Omental fat pad (tissue), 4 donors: ENCODE results near the gene ESPN. TPM values are rescaled to one million over a fixed set of nuclear protein-coding genes. Genes with fewer than 3 reads are reported as not detected.

Source experiments
- ATAC-seq: fragments of 150-250 bp; one replicate; pipeline ENCODE4 v1.9.1; 2016; ENCODE audit warnings: mild to moderate bottlenecking, moderate library complexity; ENCODE audit not compliant: low FRiP score
- DNase-seq: peaks from one replicate; pipeline ENCODE4 v3.0.0-alpha.2; 2019; ENCODE audit warnings: low spot score
- total RNA-seq, 4 donors: library from RNA; depleted of rRNA; stranded (reverse); fragments of >200 nt; gene quantifications; one replicate each; pipeline ENCODE4 v1.1.0, GENCODE V29; 2016
- TF ChIP-seq, protein P1 (sequence below), 3 donors: fragments of 450-650 bp; IDR thresholded peaks; one replicate each; pipeline ENCODE4 v1.5.1; 2016 to 2017; ENCODE audit warnings: antibody characterized with exemption in 3 of 3, mild to moderate bottlenecking in 3 of 3, moderate library complexity in 2 of 3

The ESPN gene
- total RNA-seq, 4 donors from 2014 or later, result 0.12 TPM; not detected in 3

DNA sequence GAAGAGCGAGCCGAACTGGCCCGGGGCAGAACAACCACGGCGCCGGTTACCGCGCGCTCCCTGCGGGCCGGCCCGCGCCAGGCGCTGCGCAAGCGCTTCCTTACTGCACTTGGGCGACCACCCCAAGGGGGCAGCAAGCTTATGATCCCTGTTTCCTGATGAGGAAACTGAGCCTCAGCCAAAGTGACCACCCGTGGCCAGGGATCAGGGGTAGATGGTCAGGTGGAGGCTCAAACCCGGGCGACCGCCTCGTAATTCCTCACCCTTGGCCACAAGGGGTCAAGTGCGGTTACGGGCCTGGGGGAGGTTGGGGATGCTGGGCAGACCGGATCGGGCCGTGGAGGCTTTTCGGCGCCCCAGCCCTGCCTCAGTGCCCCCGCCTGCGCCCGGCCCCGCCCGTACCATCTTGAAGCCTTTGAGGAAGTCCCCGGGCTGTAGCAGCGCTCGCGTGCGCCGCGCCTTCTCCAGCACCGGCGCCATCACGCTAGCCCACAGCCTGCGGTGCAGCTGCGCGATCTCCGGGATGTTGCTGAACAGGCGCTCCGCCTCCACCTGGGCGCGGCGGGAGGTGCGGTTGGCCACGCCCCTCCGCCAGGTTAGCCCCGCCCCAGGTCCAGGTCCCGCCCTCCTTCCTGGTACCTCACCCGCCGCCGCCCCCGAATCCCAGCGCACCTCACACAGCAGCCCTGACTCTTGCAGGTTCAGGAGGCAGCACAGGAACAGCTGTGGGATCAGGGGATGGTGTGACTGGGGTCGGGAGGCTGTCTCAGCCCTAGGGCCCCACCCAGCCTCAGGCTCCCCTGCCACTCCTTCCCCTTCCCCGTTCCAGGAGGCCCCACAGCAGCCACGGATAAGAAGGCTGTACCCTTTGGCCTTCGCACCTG is 46.8 kb downstream of the ESPN start:
- DNase-seq (no peak), ATAC-seq (no peak)
- TF ChIP-seq, protein P1, sequence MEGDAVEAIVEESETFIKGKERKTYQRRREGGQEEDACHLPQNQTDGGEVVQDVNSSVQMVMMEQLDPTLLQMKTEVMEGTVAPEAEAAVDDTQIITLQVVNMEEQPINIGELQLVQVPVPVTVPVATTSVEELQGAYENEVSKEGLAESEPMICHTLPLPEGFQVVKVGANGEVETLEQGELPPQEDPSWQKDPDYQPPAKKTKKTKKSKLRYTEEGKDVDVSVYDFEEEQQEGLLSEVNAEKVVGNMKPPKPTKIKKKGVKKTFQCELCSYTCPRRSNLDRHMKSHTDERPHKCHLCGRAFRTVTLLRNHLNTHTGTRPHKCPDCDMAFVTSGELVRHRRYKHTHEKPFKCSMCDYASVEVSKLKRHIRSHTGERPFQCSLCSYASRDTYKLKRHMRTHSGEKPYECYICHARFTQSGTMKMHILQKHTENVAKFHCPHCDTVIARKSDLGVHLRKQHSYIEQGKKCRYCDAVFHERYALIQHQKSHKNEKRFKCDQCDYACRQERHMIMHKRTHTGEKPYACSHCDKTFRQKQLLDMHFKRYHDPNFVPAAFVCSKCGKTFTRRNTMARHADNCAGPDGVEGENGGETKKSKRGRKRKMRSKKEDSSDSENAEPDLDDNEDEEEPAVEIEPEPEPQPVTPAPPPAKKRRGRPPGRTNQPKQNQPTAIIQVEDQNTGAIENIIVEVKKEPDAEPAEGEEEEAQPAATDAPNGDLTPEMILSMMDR (IDR thresholded peaks at IDR 0.05), result no peak

DNA sequence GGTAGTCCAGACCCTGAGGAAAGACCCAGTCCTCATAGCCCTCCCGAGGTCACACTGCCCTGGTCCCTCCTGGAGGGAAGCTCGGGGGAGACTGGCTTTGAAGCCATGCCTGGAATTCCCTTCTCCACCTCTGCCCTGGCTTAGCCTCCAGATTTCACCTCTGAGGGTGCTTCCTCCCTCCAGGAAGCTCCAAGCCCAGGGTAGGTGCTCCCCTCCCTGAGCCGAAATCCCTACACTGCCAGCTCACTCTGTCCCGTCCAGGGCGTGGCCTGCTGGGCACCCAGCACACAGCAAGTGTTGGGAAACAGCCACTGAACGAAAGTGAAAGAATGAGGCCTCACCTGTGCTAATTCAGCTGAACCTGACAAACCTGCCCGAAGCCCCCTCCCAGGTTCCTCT is 47.4 kb downstream of the ESPN start:
- DNase-seq, result no peak
- TF ChIP-seq, protein P1 (IDR thresholded peaks at IDR 0.05), result no peak

DNA sequence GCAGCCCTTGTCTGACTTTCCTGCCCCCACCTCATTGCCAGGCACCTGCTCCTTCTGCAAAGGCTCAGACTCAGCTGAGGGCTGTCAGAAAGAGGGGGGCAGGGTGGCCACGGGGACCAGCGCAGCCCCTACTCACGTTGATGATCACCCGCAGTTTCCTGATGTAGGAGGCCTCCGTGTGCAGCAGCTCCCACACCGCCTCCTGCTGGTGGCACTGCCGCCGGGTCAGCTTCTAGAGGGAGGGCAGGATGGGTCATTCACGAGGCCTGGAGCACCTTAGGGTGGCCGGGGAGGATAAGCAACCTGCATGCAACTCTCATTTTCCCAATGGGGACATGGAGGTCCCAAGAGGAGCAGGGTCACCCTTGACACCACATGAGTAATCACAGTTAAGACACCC is 47.8 kb downstream of the ESPN start:
- no peak for DNase-seq
- TF ChIP-seq, protein P1 (IDR thresholded peaks at IDR 0.05), result no peak
- ATAC-seq, result no peak

More for the DNA sequence above, 47.4 kb downstream of the ESPN start:
- no peak for ATAC-seq

DNA sequence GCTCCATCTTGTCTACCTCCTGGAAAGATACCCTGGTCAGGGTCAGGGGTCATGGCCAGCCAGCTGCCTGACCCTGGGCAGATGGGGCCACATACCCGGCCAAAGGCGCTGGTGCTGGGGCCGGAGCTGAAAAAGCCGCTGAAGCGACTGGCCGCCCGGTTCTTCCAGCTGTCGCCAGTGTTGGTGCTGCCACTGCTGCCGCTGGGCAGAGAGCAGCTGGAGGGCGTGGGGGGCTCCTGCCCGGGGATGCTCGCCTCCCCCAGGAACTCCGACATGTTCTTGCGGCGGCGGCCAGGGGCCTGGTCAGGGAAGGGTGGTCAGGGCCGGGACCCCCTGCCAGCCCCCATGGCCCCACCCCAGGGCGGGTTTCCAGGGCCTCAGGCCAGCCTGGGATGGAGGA is 48.6 kb downstream of the ESPN start:
- TF ChIP-seq, protein P1 (IDR thresholded peaks at IDR 0.05), result no peak
- ATAC-seq, result no peak
- DNase-seq, result no peak

DNA sequence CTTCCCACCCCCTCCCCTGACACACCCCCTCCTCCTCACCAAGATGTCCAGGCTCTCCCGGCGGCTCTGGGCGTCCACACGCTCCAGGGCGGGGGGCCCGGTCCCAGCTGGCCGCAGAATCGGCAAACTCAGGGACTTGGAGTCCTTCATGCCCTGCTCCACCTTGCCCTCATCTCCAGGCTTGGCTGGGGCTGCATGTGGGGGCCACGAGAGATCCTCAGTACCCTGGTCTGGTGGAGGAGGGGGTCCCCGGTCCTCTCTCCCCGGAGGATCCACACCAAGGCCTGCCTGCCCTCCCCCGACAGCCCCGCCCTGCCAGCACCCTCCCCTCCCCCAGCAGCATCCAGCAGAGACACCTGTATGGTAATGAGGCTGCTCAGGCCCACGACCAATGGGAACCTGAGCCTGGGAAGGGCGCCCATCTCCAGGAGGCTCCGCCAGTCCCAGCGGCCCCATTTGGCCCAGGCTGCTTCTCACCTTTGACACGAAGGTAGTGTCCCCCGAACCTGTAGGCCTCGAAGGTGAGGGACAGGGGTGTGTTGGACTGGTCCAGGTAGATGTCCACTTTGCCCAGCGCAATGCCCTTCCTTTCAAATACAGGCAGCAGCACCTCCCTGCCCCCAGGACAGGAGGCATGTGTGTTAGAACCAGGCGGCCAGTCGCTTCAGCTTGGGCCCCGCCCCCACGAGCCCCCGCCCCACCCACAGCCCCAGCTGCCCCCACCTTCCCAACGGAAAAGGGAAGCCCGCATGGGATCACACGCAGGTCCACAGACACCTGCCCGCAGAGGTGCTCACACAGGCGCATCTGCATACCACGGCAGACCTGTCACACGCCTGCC is 49.6 kb downstream of the ESPN start:
- ATAC-seq (no peak), DNase-seq (no peak)
- TF ChIP-seq, protein P1 (IDR thresholded peaks at IDR 0.05), result no peak

DNA sequence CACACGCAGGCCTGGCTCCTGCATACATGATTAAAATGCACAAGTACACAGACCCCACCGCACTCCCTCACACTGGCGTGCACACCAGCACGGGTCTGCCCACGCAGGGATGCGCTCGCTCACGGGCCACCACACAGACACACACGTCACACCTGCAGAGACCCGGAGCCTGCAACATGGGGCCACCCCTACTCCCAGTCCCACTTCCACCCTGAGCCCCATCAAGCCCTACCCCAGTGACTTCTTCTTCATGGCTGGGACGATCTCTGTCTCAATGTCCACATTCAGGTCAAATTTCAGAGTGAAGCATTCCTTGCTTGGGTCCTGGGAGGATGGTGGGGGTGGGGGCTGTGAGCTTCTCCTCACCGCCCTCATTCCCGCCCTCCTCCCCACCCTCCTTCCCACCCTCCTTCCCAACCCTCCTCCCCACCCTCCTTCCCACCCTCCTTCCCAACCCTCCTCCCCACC is 50.3 kb downstream of the ESPN start:
- no peak for ATAC-seq
- no peak for DNase-seq
- TF ChIP-seq, protein P1 (IDR thresholded peaks at IDR 0.05), result no peak
